Measurements from ENCODE around the gene NFKBIA.

DNA sequence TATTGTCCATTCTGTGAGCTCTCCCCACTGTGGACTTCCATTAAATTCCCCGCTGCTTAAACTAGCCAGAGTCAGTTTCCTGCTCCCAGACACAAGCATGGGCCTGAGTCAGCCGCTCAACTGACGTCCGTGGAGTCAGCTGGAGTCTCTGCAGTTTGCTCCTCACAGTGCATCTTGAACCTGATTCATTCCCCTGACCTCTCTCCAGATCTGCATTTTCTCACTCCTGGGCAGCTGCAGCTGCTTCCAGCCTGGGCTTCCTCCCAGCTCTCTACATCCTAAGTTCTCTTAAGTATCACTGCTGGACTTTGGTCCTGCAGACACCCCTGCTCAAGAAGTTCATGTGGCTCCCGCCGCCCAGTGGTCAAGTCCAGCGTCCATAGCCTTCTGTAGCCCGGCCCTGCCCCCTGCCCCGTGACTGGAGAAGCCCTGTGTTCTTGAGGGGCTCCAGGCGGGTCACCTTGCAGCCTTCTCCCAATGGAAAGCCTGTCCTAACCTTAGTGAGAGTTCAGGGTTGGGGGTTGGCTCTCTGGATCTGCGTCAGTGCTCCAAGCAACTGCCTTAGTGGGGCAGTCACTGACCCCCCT lies 20.0 kb downstream of the NFKBIA start:
- TF ChIP-seq, protein P1, sequence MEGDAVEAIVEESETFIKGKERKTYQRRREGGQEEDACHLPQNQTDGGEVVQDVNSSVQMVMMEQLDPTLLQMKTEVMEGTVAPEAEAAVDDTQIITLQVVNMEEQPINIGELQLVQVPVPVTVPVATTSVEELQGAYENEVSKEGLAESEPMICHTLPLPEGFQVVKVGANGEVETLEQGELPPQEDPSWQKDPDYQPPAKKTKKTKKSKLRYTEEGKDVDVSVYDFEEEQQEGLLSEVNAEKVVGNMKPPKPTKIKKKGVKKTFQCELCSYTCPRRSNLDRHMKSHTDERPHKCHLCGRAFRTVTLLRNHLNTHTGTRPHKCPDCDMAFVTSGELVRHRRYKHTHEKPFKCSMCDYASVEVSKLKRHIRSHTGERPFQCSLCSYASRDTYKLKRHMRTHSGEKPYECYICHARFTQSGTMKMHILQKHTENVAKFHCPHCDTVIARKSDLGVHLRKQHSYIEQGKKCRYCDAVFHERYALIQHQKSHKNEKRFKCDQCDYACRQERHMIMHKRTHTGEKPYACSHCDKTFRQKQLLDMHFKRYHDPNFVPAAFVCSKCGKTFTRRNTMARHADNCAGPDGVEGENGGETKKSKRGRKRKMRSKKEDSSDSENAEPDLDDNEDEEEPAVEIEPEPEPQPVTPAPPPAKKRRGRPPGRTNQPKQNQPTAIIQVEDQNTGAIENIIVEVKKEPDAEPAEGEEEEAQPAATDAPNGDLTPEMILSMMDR (IDR thresholded peaks at IDR 0.05) = peak in 4 of 6 experiments; percentile 9 to 69 (median 59)
- peak in 1 of 2 donors; percentile 42 for TF ChIP-seq POLR2A (IDR thresholded peaks at IDR 0.05)

All from Peyer's patch (tissue), 4 donors.